B cell (primary cell): ENCODE measurements around the gene TRABD. TPM values are rescaled to one million over a fixed set of nuclear protein-coding genes. Genes with fewer than 3 reads are reported as not detected.

ENCODE experiments used
- ATAC-seq: fragments of 200-7000 bp; cut with Tn5 transposase; one replicate; pipeline ENCODE4 v1.10.0; 2021; ENCODE audit warnings: low read depth, mild to moderate bottlenecking, moderate number of reproducible peaks, moderate library complexity
- CTCF ChIA-PET: fragments of 350-600 bp; sonication (Branson Sonifier 250); formaldehyde crosslinking; loops from one replicate; lab custom pipeline; 2021; ENCODE audit warnings: antibody characterized with exemption, inconsistent platforms; lab: Charles Lee
- POLR2A ChIA-PET: fragments of 350-600 bp; sonication (Branson Sonifier 250); formaldehyde crosslinking; loops from one replicate; lab custom pipeline; 2021; ENCODE audit warnings: antibody characterized with exemption; lab: Charles Lee
- DNase-seq: peaks from one replicate; pipeline ENCODE4 v3.0.0; 2013
- H2AFZ ChIP-seq: 2 replicates; pipeline ENCODE4 v1.6.1; 2012; ENCODE audit warnings: mild to moderate bottlenecking, low read depth, low read length; ENCODE audit not compliant: insufficient read depth, poor library complexity, severe bottlenecking
- H3K27ac ChIP-seq, 2 donors: 1 replicate in 1 of 2; 2 replicates in 1 of 2; pipeline ENCODE4 v1.5.1; 2012 to 2013; ENCODE audit warnings: low read length in 2 of 2, mild to moderate bottlenecking in 2 of 2, moderate library complexity in 1 of 2
- H3K27me3 ChIP-seq, 4 experiments: fragments of 200-600 bp in 1 of 4; sonication (generic) in 1 of 4; replicated peaks in 1 of 4; 1 replicate in 2 of 4; 2 replicates in 2 of 4; pipeline versions ENCODE4 v1.6.1 to v1.7.0; 2013 to 2016; ENCODE audit warnings: low read length in 3 of 4, mild to moderate bottlenecking in 2 of 4, mixed read lengths in 1 of 4, moderate library complexity in 1 of 4; ENCODE audit not compliant: insufficient read depth in 4 of 4, control insufficient read depth in 3 of 4; ENCODE audit errors: control extremely low read depth in 1 of 4
- H3K36me3 ChIP-seq, 2 experiments: replicated peaks in 1 of 2; 1 replicate in 1 of 2; 2 replicates in 1 of 2; pipeline versions ENCODE4 v1.6.1 to v1.7.1; 2013; ENCODE audit warnings: low read length in 1 of 2; ENCODE audit not compliant: insufficient read depth in 2 of 2, control insufficient read depth in 1 of 2; ENCODE audit errors: control extremely low read depth in 1 of 2, extremely low read depth in 1 of 2
- H3K4me1 ChIP-seq, 2 donors: fragments of 200-600 bp in 1 of 2; sonication (generic) in 1 of 2; 1 replicate in 1 of 2; 2 replicates in 1 of 2; pipeline versions ENCODE4 v1.5.1 to v1.6.1; 2013 to 2017; ENCODE audit warnings: low read length in 2 of 2; ENCODE audit not compliant: control insufficient read depth in 2 of 2, insufficient read depth in 2 of 2
- H3K4me2 ChIP-seq: replicated peaks from 2 replicates; pipeline ENCODE3; 2012; ENCODE audit warnings: mild to moderate bottlenecking, low read depth, low read length; ENCODE audit not compliant: poor library complexity, severe bottlenecking
- H3K4me3 ChIP-seq, 5 experiments: fragments of 200-600 bp in 1 of 5; sonication (generic) in 1 of 5; 1 replicate in 3 of 5; 2 replicates in 2 of 5; pipeline versions ENCODE4 v1.5.1 to v1.7.0; 2011 to 2016; ENCODE audit warnings: low read length in 4 of 5, mild to moderate bottlenecking in 4 of 5, low read depth in 2 of 5, control low read depth in 1 of 5, moderate library complexity in 1 of 5; ENCODE audit not compliant: insufficient read depth in 1 of 5; ENCODE audit errors: control extremely low read depth in 1 of 5, extremely low read depth in 1 of 5
- H3K79me2 ChIP-seq: fragments of 200-600 bp; sonication (generic); one replicate; pipeline ENCODE4 v1.6.0; 2016; ENCODE audit warnings: low read length; ENCODE audit not compliant: control insufficient read depth, insufficient read depth
- H3K9ac ChIP-seq: fragments of 200-600 bp; sonication (generic); 2 replicates; pipeline ENCODE4 v1.6.1; 2017; ENCODE audit warnings: mild to moderate bottlenecking, low read length, moderate library complexity
- H3K9me3 ChIP-seq, 3 donors: one replicate each; pipeline versions ENCODE4 v1.6.1 to v1.7.1; 2013; ENCODE audit warnings: low read length in 2 of 3; ENCODE audit not compliant: control insufficient read depth in 2 of 3, insufficient read depth in 1 of 3; ENCODE audit errors: control extremely low read depth in 1 of 3
- H4K20me1 ChIP-seq: 2 replicates; pipeline ENCODE4 v1.6.0; 2012; ENCODE audit warnings: mild to moderate bottlenecking, low read length; ENCODE audit not compliant: insufficient read depth, control insufficient read depth, poor library complexity, severe bottlenecking
- H3K27ac Mint-ChIP-seq: one replicate; pipeline ENCODE4 v1.8.0; 2021; ENCODE audit warnings: mixed read lengths
- H3K27me3 Mint-ChIP-seq: one replicate; pipeline ENCODE4 v1.8.0; 2021; ENCODE audit warnings: mixed read lengths
- H3K4me1 Mint-ChIP-seq: one replicate; pipeline ENCODE4 v1.8.0; 2021; ENCODE audit warnings: mixed read lengths
- H3K4me3 Mint-ChIP-seq: one replicate; pipeline ENCODE4 v1.8.0; 2021; ENCODE audit warnings: mixed read lengths
- H3K9me3 Mint-ChIP-seq: one replicate; pipeline ENCODE4 v1.8.0; 2022; ENCODE audit warnings: mixed read lengths; ENCODE audit not compliant: insufficient read depth
- EZH2 ChIP-seq: IDR thresholded peaks from 2 replicates; pipeline ENCODE4 v1.6.1; 2012; ENCODE audit warnings: borderline replicate concordance, low read depth, mild to moderate bottlenecking, moderate library complexity, low read length; ENCODE audit not compliant: insufficient read depth, poor library complexity, severe bottlenecking
- WGBS: methylation state at CpG from one replicate; pipeline ENCODE4 v1.1.5; 2013; ENCODE audit warnings: missing lambda C conversion rate; ENCODE audit not compliant: insufficient coverage; 5-methylcytosine and 5-hydroxymethylcytosine counted together
- intact Hi-C: fragments of 100-400 bp; cut with micrococcal nuclease; formaldehyde crosslinking; loops from one replicate; pipeline ENCODE4 v1.10.0; 2022
- polyA plus RNA-seq: library from polyadenylated mRNA; depleted of rRNA; stranded (reverse); fragments of >200 nt; gene quantifications from 2 replicates; pipeline ENCODE4 v1.2.3, GENCODE V29; 2012
- total RNA-seq, 2 donors: library from RNA; stranded (reverse); fragments of 120-200 nt in 1 of 2; gene quantifications; 1 replicate in 1 of 2; 2 replicates in 1 of 2; pipeline versions ENCODE4 v1.2.3 to v1.2.4, GENCODE V29; 2013 to 2022
- TF ChIP-seq, protein P1 (sequence below): fragments of 200-600 bp; IDR thresholded peaks from one replicate; pipeline ENCODE4 v1.8.0; 2022; ENCODE audit warnings: antibody characterized with exemption, mild to moderate bottlenecking

The TRABD gene
- total and polyA plus RNA-seq, 2 donors (not counting 1 experiment from before 2014, with no cell fraction given) = 164 to 200 TPM

DNA sequence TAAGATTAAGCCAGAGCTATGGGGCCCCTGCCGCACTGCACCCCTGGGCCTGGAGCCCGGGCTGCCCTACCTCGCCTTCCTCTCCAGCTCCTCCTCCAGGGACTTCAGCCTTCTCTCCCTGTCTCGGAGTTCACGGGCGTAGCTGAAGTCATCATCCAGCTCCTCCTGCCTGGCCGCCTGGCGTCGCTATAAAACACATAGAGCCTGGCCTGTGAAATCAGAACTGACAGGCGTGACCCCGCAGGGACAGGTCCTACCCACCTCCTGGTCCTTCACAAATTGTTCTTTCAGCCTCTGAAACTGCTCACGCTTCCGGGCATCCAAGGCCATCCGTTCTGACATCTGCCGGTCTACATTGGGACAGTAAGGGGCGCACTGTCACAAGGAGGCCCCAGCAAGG, 38.4 kb downstream of the TRABD start:
- Mint-ChIP-seq H3K4me1 (no peaks in the 10 kb centered on the region), H3K4me3 (no peak overlapping the region), H3K27me3 (no peaks in the 10 kb centered on the region), H3K9me3 (no peaks in the 10 kb centered on the region), H3K27ac (no peak overlapping the region)
- H3K9me3 ChIP-seq = no peaks in the 10 kb centered on the region
- no peak overlapping the region for H3K4me2 ChIP-seq
- peaks cover 19% of the 10 kb centered on the region for H3K79me2 ChIP-seq
- H3K27me3 ChIP-seq = no peaks in the 10 kb centered on the region
- ATAC-seq (no peak), DNase-seq (no peak)
- POLR2A ChIA-PET = no interaction called here
- H3K27ac ChIP-seq = no peak overlapping the region
- no peak overlapping the region for H3K9ac ChIP-seq
- no peaks in the 10 kb centered on the region for H3K4me1 ChIP-seq
- CTCF ChIA-PET = interaction anchor here (0.7 kb wide), 2 partner anchors 13 to 33 kb away, joined by 3 read pairs; no protein-coding TSS in a partner anchor
- 97% methylated on average over 16 of the region's 16 CpGs for whole genome bisulfite sequencing
- H4K20me1 ChIP-seq = peaks cover 23% of the 10 kb centered on the region
- peaks cover 0 to 65% of the 10 kb centered on the region in 2 experiments for H3K36me3 ChIP-seq
- no peak overlapping the region for H2AFZ ChIP-seq
- TF ChIP-seq, protein P1, sequence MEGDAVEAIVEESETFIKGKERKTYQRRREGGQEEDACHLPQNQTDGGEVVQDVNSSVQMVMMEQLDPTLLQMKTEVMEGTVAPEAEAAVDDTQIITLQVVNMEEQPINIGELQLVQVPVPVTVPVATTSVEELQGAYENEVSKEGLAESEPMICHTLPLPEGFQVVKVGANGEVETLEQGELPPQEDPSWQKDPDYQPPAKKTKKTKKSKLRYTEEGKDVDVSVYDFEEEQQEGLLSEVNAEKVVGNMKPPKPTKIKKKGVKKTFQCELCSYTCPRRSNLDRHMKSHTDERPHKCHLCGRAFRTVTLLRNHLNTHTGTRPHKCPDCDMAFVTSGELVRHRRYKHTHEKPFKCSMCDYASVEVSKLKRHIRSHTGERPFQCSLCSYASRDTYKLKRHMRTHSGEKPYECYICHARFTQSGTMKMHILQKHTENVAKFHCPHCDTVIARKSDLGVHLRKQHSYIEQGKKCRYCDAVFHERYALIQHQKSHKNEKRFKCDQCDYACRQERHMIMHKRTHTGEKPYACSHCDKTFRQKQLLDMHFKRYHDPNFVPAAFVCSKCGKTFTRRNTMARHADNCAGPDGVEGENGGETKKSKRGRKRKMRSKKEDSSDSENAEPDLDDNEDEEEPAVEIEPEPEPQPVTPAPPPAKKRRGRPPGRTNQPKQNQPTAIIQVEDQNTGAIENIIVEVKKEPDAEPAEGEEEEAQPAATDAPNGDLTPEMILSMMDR = no peak
- TF ChIP-seq EZH2 = no peak
- intact Hi-C loops = no loop called here
- H3K4me3 ChIP-seq = no peak overlapping the region

DNA sequence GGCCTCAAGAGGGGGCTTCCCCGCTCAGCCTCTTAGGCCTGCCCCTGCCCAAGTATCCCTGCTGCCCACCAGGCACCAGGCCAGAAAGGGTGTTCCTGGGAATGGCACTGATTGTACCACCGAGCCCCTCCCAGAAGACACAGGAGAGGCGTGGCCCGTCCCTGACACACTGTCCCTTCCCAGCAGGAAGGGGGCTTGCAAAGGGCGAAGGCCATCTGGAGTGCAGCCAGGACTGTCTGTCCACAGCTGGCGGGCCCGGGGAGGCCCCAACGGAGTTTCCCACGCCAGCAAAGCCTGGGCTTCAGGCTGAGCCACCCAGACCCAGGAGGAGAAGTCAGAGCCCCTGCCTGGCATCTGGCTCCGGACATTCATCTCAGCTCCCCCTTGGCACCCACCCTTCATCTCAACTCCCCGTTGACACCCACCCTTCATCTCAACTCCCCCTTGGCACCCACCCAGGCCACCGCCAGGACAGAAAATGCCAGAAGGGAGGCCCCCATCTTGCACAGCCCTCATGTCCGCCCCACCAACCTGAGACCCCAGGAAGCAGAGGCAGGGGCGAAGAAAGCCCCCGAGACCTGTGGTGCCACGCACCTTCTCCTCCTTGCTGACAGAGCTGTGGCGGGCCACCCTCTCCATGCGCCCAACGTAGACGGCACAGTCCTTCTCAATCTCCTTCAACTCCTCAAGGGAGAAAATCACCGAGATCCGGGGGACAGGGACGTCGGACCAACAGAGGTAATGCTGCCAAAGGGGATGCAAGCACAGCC, 39.7 kb downstream of the TRABD start:
- Histone ChIP-seq H3K36me3 (peaks cover 0 to 66% of the 10 kb centered on the region in 2 experiments), H3K27me3 (no peaks in the 10 kb centered on the region), H3K4me2 (no peak overlapping the region), H3K79me2 (peaks cover 32% of the 10 kb centered on the region), H3K4me3 (no peak overlapping the region), H3K4me1 (no peaks in the 10 kb centered on the region), H3K27ac (no peak overlapping the region), H2AFZ (no peak overlapping the region), H4K20me1 (peaks cover 33% of the 10 kb centered on the region), H3K9ac (no peak overlapping the region), H3K9me3 (no peaks in the 10 kb centered on the region)
- no peak overlapping the region for H3K27ac Mint-ChIP-seq
- DNase-seq (no peak), ATAC-seq (no peak)
- no peaks in the 10 kb centered on the region for H3K27me3 Mint-ChIP-seq
- ChIA-PET CTCF (no interaction called here), POLR2A (no interaction called here)
- intact Hi-C loops = no loop called here
- TF ChIP-seq, protein P1 = no peak
- TF ChIP-seq EZH2 = no peak
- no peaks in the 10 kb centered on the region for H3K9me3 Mint-ChIP-seq
- H3K4me3 Mint-ChIP-seq = no peak overlapping the region
- no peaks in the 10 kb centered on the region for H3K4me1 Mint-ChIP-seq
- WGBS = 94% methylated on average over 24 of the region's 24 CpGs
